Measurements from ENCODE around the gene KTN1. TPM values are rescaled to one million over a fixed set of nuclear protein-coding genes. Genes with fewer than 3 reads are reported as not detected.

The KTN1 gene
- total RNA-seq, 3 donors from 2014 or later: 142 to 215 (median 182) TPM

DNA sequence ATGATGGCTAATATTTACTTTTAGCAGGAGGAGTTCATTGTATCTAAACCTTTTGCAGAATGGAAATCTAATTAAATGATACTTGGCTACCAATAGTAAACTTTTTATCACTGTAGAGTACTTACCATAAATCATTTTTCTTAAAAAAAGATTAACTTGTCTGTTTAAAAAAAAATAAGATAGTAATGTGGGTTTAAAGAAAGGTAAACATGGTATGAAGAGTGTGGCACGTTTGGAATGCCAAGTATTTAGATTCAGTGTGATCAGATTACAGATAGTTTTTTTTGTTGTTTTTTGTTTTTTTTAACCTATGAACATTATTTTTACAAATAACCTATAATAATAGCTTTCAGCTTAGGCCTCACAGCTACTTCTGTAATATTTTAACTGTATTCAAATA lies 25.8 kb downstream of the KTN1 start:
- no peak overlapping the region for H3K27ac ChIP-seq
- no peak for DNase-seq (ENCODE audit: low spot score in 2 of 2)

DNA sequence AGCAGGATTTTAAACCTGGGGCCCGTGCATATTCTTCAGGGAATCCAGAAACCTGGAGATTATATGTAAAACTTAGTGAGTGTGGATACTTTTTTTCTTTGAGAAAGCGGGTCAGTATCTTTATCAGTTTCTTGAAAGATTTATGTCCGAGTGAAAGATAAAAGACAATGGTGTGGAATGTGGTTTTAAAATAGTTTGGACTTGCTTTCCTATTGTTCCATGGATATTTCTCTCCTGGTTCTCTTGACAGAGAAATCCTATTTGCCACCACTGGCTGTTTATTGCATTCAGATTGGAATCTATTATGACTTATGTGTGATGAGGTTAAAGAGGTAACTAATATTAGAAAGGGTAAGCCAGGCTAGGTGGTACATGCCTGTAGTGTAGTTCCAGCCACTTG lies 27.4 kb downstream of the KTN1 start:
- TF ChIP-seq, protein P1, sequence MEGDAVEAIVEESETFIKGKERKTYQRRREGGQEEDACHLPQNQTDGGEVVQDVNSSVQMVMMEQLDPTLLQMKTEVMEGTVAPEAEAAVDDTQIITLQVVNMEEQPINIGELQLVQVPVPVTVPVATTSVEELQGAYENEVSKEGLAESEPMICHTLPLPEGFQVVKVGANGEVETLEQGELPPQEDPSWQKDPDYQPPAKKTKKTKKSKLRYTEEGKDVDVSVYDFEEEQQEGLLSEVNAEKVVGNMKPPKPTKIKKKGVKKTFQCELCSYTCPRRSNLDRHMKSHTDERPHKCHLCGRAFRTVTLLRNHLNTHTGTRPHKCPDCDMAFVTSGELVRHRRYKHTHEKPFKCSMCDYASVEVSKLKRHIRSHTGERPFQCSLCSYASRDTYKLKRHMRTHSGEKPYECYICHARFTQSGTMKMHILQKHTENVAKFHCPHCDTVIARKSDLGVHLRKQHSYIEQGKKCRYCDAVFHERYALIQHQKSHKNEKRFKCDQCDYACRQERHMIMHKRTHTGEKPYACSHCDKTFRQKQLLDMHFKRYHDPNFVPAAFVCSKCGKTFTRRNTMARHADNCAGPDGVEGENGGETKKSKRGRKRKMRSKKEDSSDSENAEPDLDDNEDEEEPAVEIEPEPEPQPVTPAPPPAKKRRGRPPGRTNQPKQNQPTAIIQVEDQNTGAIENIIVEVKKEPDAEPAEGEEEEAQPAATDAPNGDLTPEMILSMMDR (IDR thresholded peaks at IDR 0.05): no peak
- no peak for TF ChIP-seq POLR2AphosphoS5 (IDR thresholded peaks at IDR 0.05)
- TF ChIP-seq POLR2A (IDR thresholded peaks at IDR 0.05): no peak
- Histone ChIP-seq H3K4me1 (no peaks in the 10 kb centered on the region), H3K27me3 (no peaks in the 10 kb centered on the region), H3K4me3 (no peak overlapping the region), H3K9me3 (no peaks in the 10 kb centered on the region), H3K36me3 (no peaks in the 10 kb centered on the region), H3K27ac (no peak overlapping the region)
- intact Hi-C loops (cut with DNase I; ENCODE audit: low total_unique reads): no loop called here
- no peak for DNase-seq (ENCODE audit: low spot score in 2 of 2)

More for the DNA sequence above, 25.8 kb downstream of the KTN1 start:
- H3K4me1 ChIP-seq: no peaks in the 10 kb centered on the region
- TF ChIP-seq POLR2A (IDR thresholded peaks at IDR 0.05) (no peak), POLR2AphosphoS5 (IDR thresholded peaks at IDR 0.05) (no peak)
- TF ChIP-seq, protein P1 (IDR thresholded peaks at IDR 0.05): no peak
- H3K27me3 ChIP-seq: no peaks in the 10 kb centered on the region
- intact Hi-C loops (cut with DNase I; ENCODE audit: low total_unique reads): no loop called here
- no peaks in the 10 kb centered on the region for H3K9me3 ChIP-seq
- H3K4me3 ChIP-seq: no peak overlapping the region
- H3K36me3 ChIP-seq: no peaks in the 10 kb centered on the region

DNA sequence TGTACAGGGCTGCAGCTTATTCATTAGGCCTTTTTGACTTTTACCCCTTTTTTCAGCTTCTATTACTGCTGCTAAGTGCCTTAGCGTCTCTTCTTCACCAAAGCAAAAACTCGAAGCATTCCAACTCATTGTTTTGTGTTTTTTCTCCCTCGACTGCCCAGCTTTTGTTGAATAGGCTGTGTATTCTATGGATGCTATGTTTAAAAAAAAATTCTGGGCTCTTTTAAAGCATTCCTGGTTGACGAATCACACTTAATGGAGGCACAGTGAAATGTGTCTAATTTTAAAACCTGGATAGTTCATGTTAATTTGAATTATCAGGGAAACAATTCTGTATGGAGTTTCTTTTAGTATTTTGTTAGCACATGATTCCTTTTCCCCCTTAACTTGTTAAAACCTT lies 29.7 kb downstream of the KTN1 start:
- Histone ChIP-seq H3K4me3 (no peak overlapping the region), H3K4me1 (no peaks in the 10 kb centered on the region), H3K27me3 (no peaks in the 10 kb centered on the region), H3K27ac (no peak overlapping the region), H3K36me3 (no peaks in the 10 kb centered on the region), H3K9me3 (no peaks in the 10 kb centered on the region)
- DNase-seq (ENCODE audit: low spot score in 2 of 2): no peak
- intact Hi-C loops (cut with DNase I; ENCODE audit: low total_unique reads): loop anchor here (1.0 to 10.0 kb wide), 2 partner anchors 29 to 705 kb away; partner anchors contain the start of gene KTN1
- TF ChIP-seq, protein P1 (IDR thresholded peaks at IDR 0.05): no peak
- TF ChIP-seq POLR2A (IDR thresholded peaks at IDR 0.05): no peak
- no peak for TF ChIP-seq POLR2AphosphoS5 (IDR thresholded peaks at IDR 0.05)

DNA sequence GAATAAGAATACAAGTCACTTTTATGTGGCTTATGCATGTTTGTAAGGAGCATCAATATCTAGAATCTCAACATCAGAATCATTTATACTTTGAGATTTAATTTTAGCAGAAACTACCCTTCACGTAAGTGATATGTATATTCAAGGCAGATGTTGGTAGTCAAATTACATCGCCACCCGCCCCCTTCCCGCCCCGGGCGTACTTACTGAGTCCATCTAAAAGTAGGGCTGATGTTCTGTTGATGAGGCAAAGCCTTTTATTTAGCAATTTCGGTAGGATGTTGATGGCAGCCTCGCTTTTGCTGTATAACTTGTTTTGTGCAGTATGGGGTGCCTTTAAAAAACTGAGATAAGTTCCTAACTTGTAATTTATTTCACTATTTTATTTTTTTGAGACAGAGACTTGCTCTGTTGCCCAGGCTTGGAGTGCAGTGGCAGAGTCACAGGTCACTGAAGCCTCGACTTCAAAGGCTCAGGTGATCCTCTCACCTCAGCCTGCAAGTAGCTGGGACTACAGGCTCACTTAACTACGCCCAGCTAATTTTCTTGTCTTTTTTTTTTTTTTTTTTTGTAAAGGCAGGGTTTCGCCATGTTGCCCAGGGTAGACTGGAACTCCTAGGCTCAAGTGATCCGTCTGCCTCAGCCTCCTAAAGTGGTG lies 30.8 kb downstream of the KTN1 start:
- no peak for DNase-seq (ENCODE audit: low spot score in 2 of 2)
- Histone ChIP-seq H3K27me3 (no peaks in the 10 kb centered on the region), H3K4me1 (no peaks in the 10 kb centered on the region), H3K4me3 (no peak overlapping the region), H3K36me3 (no peaks in the 10 kb centered on the region), H3K9me3 (no peaks in the 10 kb centered on the region), H3K27ac (no peak overlapping the region)
- intact Hi-C loops (cut with DNase I; ENCODE audit: low total_unique reads): loop anchor here (1.0 to 10.0 kb wide), 2 partner anchors 31 to 704 kb away; partner anchors contain the start of gene KTN1
- TF ChIP-seq, protein P1 (IDR thresholded peaks at IDR 0.05): no peak
- TF ChIP-seq POLR2A (IDR thresholded peaks at IDR 0.05) (no peak), POLR2AphosphoS5 (IDR thresholded peaks at IDR 0.05) (no peak)

DNA sequence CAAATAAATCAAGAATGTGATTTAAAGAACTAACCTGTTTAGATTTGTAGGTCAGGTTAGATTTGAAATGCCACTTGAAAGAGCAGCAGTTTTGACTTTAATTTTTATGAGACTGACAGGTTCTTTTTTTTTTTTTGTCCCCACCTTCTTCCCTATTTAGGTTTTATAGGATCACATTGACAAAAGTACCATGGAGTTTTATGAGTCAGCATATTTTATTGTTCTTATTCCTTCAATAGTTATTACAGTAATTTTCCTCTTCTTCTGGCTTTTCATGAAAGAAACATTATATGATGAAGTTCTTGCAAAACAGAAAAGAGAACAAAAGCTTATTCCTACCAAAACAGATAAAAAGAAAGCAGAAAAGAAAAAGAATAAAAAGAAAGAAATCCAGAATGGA lies 31.9 kb downstream of the KTN1 start:
- Histone ChIP-seq H3K36me3 (no peaks in the 10 kb centered on the region), H3K9me3 (no peaks in the 10 kb centered on the region), H3K4me1 (no peaks in the 10 kb centered on the region), H3K27me3 (no peaks in the 10 kb centered on the region), H3K27ac (no peak overlapping the region), H3K4me3 (no peak overlapping the region)
- DNase-seq (ENCODE audit: low spot score in 2 of 2): no peak
- intact Hi-C loops (cut with DNase I; ENCODE audit: low total_unique reads): loop anchor here (10.0 kb wide), 1 partner anchor 703 kb away; no protein-coding TSS in a partner anchor
- TF ChIP-seq, protein P1 (IDR thresholded peaks at IDR 0.05): no peak
- TF ChIP-seq POLR2A (IDR thresholded peaks at IDR 0.05) (no peak), POLR2AphosphoS5 (IDR thresholded peaks at IDR 0.05) (no peak)

Measured in breast epithelium (tissue), 4 donors.